ENCODE measurements around the gene ATP6V0D1. TPM values are rescaled to one million over a fixed set of nuclear protein-coding genes. Genes with fewer than 3 reads are reported as not detected.

The ATP6V0D1 gene
- polyA plus RNA-seq, 1 donor = 93.1 TPM

DNA sequence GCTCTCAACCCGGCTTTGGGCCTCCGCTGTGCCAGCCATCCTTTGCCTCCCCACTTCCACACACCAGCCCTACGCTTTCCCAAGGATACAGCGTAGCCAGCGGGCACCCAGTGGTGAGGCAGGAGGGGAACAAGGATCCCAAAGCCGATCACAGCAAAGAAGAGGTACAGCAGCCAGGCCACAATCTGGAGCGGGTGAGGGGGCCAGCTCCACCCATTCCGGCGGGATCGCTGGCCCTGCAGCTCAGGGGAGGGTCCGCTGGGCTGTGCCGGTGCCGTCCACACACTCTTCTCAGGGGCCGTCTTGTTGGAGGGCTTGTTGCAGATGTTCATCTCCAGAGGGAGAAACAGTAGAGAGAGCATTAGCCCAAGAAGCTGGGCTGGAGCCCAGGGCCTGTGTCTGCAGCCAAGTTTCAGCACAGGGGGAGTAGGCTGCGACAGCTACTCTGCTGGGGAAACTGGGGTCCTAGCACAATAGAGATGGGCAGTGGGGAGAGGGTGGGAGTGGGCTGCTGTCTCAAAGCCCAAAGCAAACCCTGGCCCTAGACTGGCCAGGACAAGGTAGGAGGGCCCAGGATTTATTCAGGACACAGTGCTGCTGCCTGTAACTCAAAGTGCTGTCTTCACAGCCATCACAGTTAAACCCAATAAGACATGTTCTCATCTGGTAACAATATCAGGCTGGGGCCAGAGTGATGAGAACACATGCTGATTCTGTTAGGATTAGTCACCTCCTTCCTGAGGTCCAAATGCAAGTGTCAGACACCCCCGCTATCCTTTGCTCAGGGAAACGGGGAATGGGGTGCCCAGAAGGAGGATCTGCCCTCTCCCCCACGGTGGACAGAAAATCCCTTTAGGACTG is 74.6 kb downstream of the ATP6V0D1 start:
- Histone ChIP-seq H3K27ac (ENCODE audit: low read length) (no peak overlapping the region), H3K27me3 (ENCODE audit: control insufficient read depth, insufficient read depth, low read length) (no peaks in the 10 kb centered on the region), H3K9me3 (ENCODE audit: control insufficient read depth, low read depth, low read length) (no peaks in the 10 kb centered on the region), H3K4me1 (ENCODE audit: control insufficient read depth, insufficient read depth, low read length) (peaks cover 21% of the 10 kb centered on the region), H3K36me3 (ENCODE audit: control insufficient read depth, insufficient read depth, low read length) (no peaks in the 10 kb centered on the region), H3K4me3 (ENCODE audit: low read length) (no peak overlapping the region)
- no CpG with 5 or more reads among the region's 18 CpGs for WGBS (ENCODE audit: insufficient coverage, low lambda C conversion rate)
- DNase-seq = no peak

- Histone ChIP-seq H3K27me3 (ENCODE audit: control insufficient read depth, insufficient read depth, low read length) (no peaks in the 10 kb centered on the region), H3K4me1 (ENCODE audit: control insufficient read depth, insufficient read depth, low read length) (peaks cover 21% of the 10 kb centered on the region), H3K36me3 (ENCODE audit: control insufficient read depth, insufficient read depth, low read length) (no peaks in the 10 kb centered on the region), H3K4me3 (ENCODE audit: low read length) (no peak overlapping the region), H3K9me3 (ENCODE audit: control insufficient read depth, low read depth, low read length) (no peaks in the 10 kb centered on the region), H3K27ac (ENCODE audit: low read length) (peak overlapping the region; percentile 70)
- no peak for DNase-seq
- no CpG with 5 or more reads among the region's 8 CpGs for WGBS (ENCODE audit: insufficient coverage, low lambda C conversion rate)
Observed at GRCh38 chr16:67405336-67405735, 75.6 kb downstream of the ATP6V0D1 start.

DNA sequence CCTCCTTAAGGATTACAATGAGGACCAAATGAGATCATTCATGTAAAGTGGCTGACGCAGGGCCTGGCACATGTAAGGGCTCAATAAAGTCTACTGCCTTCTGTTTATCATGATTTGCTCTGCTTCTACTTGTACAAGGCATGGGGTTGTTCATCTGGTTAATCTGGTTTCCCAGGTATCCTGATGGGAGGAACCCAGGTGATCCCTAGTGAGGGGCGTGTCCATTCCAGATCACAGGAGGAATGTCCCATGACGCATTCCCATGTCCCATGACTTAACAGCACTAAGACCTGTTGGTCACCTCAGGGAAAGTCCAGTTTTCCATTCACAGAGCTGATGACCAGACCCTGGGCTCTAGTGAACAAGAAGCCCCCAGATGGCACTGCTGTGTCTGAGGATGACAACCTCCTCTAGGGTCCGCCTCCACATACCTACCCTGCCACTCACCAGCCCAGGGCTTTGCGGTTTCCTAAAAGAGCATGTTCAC is 76.2 kb downstream of the ATP6V0D1 start:
- peak overlapping the region; percentile 76 for H3K27ac ChIP-seq (ENCODE audit: low read length)
- DNase-seq = peak; percentile 95 to 98
- H3K4me3 ChIP-seq (ENCODE audit: low read length) = no peak overlapping the region
- peaks cover 21% of the 10 kb centered on the region for H3K4me1 ChIP-seq (ENCODE audit: control insufficient read depth, insufficient read depth, low read length)
- H3K36me3 ChIP-seq (ENCODE audit: control insufficient read depth, insufficient read depth, low read length) = no peaks in the 10 kb centered on the region
- H3K9me3 ChIP-seq (ENCODE audit: control insufficient read depth, low read depth, low read length) = no peaks in the 10 kb centered on the region
- no peaks in the 10 kb centered on the region for H3K27me3 ChIP-seq (ENCODE audit: control insufficient read depth, insufficient read depth, low read length)
- no CpG with 5 or more reads among the region's 5 CpGs for WGBS (ENCODE audit: insufficient coverage, low lambda C conversion rate)

DNA sequence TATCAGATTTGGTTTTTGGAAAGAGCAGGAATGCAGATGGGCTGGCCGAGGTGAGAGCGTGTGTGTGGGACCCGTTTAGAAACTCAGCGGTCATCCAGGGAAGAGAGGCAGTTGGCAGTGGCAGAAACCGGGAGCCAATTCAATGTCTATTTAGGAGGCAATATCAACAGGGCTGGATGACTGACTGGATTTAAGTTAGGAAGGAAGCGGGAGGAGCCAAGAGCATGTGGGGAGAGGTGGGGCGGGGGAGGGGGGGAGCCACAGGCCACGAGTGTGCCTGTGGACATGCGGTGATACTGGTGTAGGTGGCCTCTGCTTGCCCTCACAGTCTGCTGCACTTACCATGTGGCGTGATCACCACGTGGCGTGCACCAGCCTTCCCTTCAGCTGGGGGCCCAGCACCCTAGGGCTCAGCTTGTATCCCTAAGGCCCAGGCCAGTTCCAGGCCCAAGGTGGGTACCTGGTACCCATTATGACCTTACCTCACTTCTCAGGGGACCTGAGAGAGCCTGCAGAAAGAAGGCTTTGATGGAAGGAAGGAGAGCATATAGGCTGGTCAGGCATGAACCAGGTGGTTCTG is 76.9 kb downstream of the ATP6V0D1 start:
- peaks cover 3% of the 10 kb centered on the region for H3K9me3 ChIP-seq (ENCODE audit: control insufficient read depth, low read depth, low read length)
- peaks cover 27% of the 10 kb centered on the region for H3K4me1 ChIP-seq (ENCODE audit: control insufficient read depth, insufficient read depth, low read length)
- no peak for DNase-seq
- H3K36me3 ChIP-seq (ENCODE audit: control insufficient read depth, insufficient read depth, low read length) = no peaks in the 10 kb centered on the region
- no peak overlapping the region for H3K4me3 ChIP-seq (ENCODE audit: low read length)
- no CpG with 5 or more reads among the region's 12 CpGs for WGBS (ENCODE audit: insufficient coverage, low lambda C conversion rate)
- H3K27ac ChIP-seq (ENCODE audit: low read length) = peak overlapping the region; percentile 76
- no peaks in the 10 kb centered on the region for H3K27me3 ChIP-seq (ENCODE audit: control insufficient read depth, insufficient read depth, low read length)

GRCh38 chr16:67400901-67401300 is 80.1 kb downstream of the ATP6V0D1 start:
- DNase-seq = no peak
- Histone ChIP-seq H3K36me3 (ENCODE audit: control insufficient read depth, insufficient read depth, low read length) (no peaks in the 10 kb centered on the region), H3K4me3 (ENCODE audit: low read length) (no peak overlapping the region), H3K27me3 (ENCODE audit: control insufficient read depth, insufficient read depth, low read length) (no peaks in the 10 kb centered on the region), H3K4me1 (ENCODE audit: control insufficient read depth, insufficient read depth, low read length) (peaks cover 45% of the 10 kb centered on the region), H3K9me3 (ENCODE audit: control insufficient read depth, low read depth, low read length) (peaks cover 4% of the 10 kb centered on the region), H3K27ac (ENCODE audit: low read length) (no peak overlapping the region)
- WGBS (ENCODE audit: insufficient coverage, low lambda C conversion rate) = no CpG with 5 or more reads among the region's 14 CpGs

DNA sequence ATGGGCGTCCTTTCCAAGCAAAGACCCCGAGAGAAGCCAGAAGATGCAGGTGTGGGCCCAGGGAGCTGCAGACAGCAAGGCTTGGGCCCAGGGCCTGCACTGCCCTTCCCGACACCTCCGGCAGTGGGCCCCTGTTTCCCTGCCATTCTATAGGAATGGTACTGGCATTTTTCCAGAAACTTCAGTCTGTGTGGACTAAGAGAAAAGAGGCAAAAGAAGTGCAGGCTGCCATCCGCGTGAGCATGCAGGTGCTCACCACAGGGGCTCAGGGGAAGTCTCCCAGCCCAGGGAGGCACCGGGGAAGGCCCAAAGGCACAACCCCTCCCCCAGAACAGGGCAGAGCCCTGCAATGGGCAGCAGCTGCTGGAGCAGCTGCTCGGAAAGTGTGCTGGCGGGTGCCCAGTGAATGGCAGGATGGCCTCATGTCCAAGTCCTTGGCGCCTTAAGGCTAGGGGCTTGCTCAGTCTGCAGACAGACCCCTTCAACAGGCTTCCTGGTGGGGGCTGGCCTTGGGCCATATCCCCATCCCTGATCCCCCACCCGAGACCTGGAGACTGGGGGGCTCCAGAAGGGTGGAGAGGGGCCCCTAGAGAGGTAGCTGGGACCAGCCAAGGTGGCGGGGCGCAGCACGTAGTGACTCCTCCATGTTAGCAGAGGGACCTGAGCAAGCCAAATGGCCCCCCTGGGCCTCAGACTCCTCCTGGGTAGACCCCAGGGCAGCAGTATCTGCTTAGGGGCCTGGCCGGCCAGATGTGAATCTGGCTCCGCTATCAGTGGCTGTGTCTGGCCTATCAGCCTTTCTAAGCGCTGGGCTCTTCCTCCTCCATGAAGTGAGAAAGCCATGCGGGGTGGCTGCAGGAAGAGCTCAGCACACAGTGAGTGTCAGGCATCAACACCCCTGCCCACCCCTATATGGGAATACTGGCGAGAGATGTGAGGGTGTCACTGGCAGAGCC is 80.9 kb downstream of the ATP6V0D1 start:
- peaks cover 4% of the 10 kb centered on the region for H3K9me3 ChIP-seq (ENCODE audit: control insufficient read depth, low read depth, low read length)
- DNase-seq = no peak
- H3K27me3 ChIP-seq (ENCODE audit: control insufficient read depth, insufficient read depth, low read length) = peaks cover 4% of the 10 kb centered on the region
- no peak overlapping the region for H3K4me3 ChIP-seq (ENCODE audit: low read length)
- peaks cover 50% of the 10 kb centered on the region for H3K4me1 ChIP-seq (ENCODE audit: control insufficient read depth, insufficient read depth, low read length)
- WGBS (ENCODE audit: insufficient coverage, low lambda C conversion rate) = no CpG with 5 or more reads among the region's 19 CpGs
- H3K27ac ChIP-seq (ENCODE audit: low read length) = no peak overlapping the region
- H3K36me3 ChIP-seq (ENCODE audit: control insufficient read depth, insufficient read depth, low read length) = no peaks in the 10 kb centered on the region

DNA sequence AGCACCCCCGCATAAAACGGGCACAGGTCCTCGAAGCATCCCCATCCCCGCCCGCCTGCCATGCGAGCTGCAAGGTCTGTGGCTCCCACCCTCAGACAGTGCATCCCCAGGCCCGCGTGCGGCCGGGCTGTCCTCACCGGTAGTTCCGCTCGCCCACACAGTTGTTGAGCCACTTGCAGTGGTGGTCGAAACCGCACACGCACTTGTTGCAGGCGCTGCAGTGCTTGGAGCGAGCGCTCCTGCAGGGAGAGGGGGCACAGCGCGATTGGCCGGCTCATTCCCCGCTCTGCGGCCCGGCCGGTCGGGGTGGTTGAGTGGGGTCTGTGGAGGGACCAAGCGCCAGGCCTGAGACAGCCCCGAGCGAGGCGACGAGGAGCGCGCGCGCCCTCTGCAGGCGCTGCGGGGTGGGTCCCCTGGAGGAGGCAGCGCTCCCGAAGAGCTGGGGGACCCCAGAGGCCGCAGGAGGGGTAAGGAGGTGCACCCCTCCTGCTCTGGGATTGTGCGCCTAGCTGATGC is 81.7 kb downstream of the ATP6V0D1 start:
- DNase-seq = peak in 1 of 2 donors; percentile 53
- Histone ChIP-seq H3K9me3 (ENCODE audit: control insufficient read depth, low read depth, low read length) (peaks cover 4% of the 10 kb centered on the region), H3K4me1 (ENCODE audit: control insufficient read depth, insufficient read depth, low read length) (peaks cover 49% of the 10 kb centered on the region), H3K27ac (ENCODE audit: low read length) (no peak overlapping the region), H3K36me3 (ENCODE audit: control insufficient read depth, insufficient read depth, low read length) (no peaks in the 10 kb centered on the region), H3K27me3 (ENCODE audit: control insufficient read depth, insufficient read depth, low read length) (peaks cover 5% of the 10 kb centered on the region), H3K4me3 (ENCODE audit: low read length) (no peak overlapping the region)
- 0% methylated on average over 1 of the region's 42 CpGs for WGBS (ENCODE audit: insufficient coverage, low lambda C conversion rate)

GRCh38 chr16:67398546-67399217 is 82.3 kb downstream of the ATP6V0D1 start:
- Histone ChIP-seq H3K9me3 (ENCODE audit: control insufficient read depth, low read depth, low read length) (peaks cover 4% of the 10 kb centered on the region), H3K4me3 (ENCODE audit: low read length) (no peak overlapping the region), H3K4me1 (ENCODE audit: control insufficient read depth, insufficient read depth, low read length) (peaks cover 49% of the 10 kb centered on the region), H3K27me3 (ENCODE audit: control insufficient read depth, insufficient read depth, low read length) (peaks cover 11% of the 10 kb centered on the region), H3K36me3 (ENCODE audit: control insufficient read depth, insufficient read depth, low read length) (no peaks in the 10 kb centered on the region), H3K27ac (ENCODE audit: low read length) (no peak overlapping the region)
- WGBS (ENCODE audit: insufficient coverage, low lambda C conversion rate) = no CpG with 5 or more reads among the region's 19 CpGs
- no peak for DNase-seq

GRCh38 chr16:67397812-67398545 is 83.0 kb downstream of the ATP6V0D1 start:
- Histone ChIP-seq H3K27me3 (ENCODE audit: control insufficient read depth, insufficient read depth, low read length) (peaks cover 11% of the 10 kb centered on the region), H3K4me1 (ENCODE audit: control insufficient read depth, insufficient read depth, low read length) (peaks cover 48% of the 10 kb centered on the region), H3K9me3 (ENCODE audit: control insufficient read depth, low read depth, low read length) (peaks cover 4% of the 10 kb centered on the region), H3K36me3 (ENCODE audit: control insufficient read depth, insufficient read depth, low read length) (no peaks in the 10 kb centered on the region), H3K27ac (ENCODE audit: low read length) (no peak overlapping the region), H3K4me3 (ENCODE audit: low read length) (no peak overlapping the region)
- DNase-seq = no peak
- no CpG with 5 or more reads among the region's 22 CpGs for WGBS (ENCODE audit: insufficient coverage, low lambda C conversion rate)

Measured in large intestine (tissue), 3 donors.